ENCODE results near the gene CYB561D1.
A peak's percentile ranks its signal among the peaks of the same experiment; 100 is the strongest.

CYB561D1 gene

DNA sequence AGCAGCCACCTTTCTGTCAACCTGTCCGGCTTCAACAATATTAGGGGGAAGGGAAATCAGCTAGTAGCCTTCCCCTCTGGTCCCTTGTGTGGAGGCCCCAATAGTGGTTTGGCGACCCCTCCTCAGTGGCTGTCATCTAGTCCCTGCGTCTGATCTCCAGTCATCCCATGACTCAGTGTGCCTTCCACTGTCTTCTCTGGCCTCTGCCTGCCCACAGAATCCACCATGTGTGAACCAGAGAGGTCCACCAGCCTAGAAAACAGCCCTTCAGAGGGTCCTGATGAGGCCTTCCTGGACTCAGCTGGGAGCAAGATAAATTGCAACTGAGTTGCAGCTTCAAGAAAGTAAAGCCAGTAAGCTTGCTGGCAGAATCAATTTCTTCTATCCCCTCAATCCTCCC, 14.0 kb upstream of the CYB561D1 start:
- DNase-seq (ENCODE audit: insufficient read length, low spot score) = no peak
- no peak for FAIRE-seq

DNA sequence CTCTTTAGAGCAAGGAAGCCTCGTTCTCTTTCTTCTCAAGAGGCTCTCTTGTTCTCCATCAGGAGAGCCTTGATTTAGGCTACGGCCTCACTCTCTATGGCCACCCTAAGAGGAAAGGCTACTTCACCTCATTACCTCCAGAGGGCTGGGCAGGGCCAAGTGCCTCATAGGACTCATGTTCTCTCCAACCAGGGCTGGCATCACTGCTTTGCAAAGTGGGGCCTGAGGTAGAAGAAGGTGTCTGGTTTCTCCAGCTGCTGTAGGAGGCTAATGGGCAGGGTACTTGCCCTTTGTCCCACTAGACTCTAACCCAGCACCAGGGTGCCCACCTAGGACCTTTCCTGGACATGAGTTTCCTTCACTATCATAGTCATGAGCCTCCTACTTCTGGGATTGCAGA, 12.2 kb upstream of the CYB561D1 start:
- DNase-seq (ENCODE audit: insufficient read length, low spot score) (no peak), FAIRE-seq (no peak)

DNA sequence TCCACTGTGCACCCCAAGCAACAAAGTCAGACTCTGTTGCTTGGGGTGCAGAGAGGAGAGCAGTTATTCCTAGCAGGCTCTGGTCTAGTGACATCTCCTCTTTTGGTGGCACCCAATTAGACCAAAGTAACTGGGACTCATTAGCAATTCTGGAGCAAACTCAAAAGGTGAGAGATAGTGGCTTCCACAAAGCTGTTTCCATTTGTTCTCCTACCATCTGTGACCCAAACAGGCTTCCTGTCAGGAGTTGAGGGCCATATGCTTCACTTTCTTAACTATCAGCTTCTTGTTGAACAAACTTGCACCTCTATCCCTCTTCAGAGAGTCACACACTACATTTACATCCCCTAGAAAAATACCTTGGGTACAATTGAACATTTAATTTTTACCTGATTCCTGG, 11.7 kb upstream of the CYB561D1 start:
- no peak for DNase-seq (ENCODE audit: insufficient read length, low spot score)
- FAIRE-seq = no peak

DNA sequence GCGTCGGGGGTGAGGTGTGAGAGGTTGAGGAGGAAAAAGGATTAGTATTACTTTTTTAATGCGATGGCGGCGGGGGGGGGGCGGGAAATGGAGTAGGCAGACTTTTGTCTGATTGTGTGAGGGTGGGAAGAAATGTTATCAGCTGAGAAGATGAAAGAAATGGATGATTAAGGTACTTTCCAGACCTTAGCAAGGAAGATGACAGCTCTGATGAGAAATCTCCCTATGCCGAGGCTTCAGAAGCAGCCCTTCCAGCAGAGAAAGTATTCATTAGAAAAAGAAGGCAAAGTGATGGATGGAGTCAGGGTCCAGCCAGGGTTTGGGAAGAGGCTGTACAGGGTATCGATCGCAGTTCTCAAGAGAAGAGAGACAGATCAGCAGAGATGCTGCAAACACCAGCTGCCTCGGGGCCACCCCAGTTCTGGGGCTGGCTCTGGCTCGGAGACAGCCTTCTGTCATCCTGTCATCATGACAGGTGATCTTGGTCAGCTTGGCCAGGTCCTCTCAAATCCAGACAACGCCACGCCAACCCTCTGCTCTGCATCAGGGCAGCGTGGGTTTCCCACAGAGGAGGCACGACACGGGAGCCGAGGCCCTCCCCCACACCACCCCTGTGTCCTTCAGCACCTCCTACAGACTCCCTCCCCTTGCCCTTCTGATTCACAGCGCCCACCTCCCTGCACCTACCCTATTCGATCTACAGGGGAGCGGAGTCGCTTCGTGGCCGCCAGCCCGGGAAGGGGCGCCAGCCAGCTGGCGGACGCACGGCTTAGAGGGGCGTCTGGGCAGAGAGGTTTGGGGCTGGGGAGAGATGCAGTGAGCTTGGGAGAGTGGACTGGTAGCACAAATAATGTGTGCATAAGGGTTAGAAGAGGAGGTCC, 10.9 kb upstream of the CYB561D1 start:
- DNase-seq (ENCODE audit: insufficient read length, low spot score) (no peak), FAIRE-seq (no peak)

DNA sequence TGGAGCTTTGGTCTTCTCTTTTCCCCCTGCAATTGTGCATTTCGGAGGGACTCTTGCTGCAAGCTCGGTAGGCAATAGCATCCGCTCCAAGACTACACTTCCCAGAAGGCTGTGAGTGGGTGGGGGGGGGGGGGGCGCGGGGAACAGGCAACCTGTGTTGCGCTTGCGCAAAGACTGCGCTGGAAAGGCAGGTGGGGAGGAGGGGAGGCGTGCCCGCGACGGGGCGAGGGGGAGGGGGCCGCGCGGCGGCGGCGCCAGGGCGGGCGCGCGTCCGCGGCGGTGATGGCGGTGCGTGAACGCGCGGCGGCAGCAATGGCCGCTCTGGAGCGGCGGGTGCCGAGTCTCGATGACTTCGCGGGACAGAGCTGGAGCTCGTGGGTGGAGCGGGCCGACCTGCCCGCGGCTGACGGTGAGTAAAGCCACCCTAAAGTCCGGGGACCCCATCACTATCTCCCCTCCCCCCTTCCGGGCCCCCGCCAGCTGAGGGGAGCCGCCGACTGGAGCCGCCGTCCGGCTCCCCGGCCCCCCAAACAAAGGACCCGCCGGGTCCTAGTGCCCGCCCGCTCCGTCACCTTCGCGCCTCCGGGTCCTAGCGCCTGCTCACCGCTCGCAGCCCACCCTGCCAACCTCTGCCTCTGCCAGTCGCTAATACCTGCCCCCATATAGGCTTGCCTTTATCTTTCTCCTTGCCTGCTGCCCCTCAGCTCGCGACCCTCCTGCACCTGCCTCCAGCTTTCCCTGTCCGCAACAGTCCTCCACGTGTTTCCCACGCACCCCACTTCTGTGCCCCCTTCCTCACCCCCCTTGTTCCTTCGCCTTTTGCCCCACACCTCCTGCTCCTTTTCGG, 10.0 kb upstream of the CYB561D1 start, which contains the start of gene ATXN7L2:
TSS of gene ATXN7L2 (plus strand) at position 234 of the 847 bp plus-strand sequence. CDS start at position 283, 49 bp downstream.
- DNase-seq (ENCODE audit: insufficient read length, low spot score) = peak; percentile 97
- FAIRE-seq = peak; percentile 91

DNA sequence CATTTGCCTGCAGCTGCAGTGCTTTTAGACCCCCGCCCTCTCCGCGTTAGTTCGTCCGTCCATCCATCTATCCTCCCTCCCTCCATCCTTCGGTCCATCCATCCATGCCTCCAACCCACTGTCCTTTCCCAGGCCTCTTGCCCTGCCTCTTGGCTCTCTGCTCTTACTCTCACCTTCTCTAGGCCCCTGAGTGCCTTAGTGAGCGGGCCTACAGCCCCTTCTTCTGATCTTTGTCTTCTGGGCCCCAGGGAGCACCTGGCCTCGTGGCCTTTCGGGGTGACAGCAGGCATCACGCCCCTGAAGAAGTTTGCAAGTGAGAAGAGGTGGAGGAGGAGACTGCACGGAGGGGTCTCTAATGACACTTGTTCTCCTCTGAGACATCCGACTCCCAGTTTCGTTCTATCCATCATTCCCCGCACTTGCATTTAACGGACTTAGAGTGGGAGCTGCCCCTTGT, 9.3 kb upstream of the CYB561D1 start:
- no peak for DNase-seq (ENCODE audit: insufficient read length, low spot score)
- peak; percentile 8 for FAIRE-seq

DNA sequence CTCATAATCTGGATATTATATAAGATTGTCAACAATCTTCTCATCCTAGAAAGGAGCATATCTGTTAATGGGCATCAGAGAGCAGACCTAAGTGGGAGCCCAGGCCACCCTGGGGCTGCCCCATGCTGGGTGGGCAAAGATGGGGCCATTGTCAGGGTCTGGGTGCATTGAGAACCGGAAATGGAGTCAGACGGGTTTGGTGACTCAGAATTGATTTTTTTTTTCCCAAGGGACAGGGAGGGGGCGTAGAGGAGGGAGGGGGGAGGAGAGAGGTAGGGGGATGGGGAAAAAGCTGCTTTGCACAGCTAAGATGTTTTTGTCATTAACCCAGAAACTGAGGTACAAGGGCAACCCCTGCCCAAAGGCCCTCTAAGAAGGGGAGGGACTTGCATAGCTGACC, 8.9 kb upstream of the CYB561D1 start:
- no peak for DNase-seq (ENCODE audit: insufficient read length, low spot score)
- no peak for FAIRE-seq

DNA sequence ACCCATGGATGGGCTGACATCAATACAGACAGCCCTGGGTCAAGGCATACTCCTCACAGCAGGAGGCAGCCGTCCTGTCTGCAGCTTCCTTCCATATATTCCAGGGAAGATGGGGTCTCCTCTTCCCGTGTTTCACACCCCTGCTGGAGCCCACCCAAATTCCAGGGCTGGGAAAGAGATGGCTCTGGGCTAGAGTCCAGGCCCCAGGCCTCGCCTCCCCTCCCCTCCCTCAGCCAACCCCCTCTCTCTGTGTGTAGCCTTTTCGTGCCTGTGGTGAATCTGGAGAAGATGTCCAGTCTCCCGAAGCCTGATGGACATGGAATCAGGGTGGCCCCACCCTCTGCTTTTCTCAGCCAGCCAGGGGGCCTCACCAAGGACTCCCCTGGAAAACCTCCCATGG, 6.6 kb upstream of the CYB561D1 start:
- DNase-seq (ENCODE audit: insufficient read length, low spot score) = no peak
- no peak for FAIRE-seq

DNA sequence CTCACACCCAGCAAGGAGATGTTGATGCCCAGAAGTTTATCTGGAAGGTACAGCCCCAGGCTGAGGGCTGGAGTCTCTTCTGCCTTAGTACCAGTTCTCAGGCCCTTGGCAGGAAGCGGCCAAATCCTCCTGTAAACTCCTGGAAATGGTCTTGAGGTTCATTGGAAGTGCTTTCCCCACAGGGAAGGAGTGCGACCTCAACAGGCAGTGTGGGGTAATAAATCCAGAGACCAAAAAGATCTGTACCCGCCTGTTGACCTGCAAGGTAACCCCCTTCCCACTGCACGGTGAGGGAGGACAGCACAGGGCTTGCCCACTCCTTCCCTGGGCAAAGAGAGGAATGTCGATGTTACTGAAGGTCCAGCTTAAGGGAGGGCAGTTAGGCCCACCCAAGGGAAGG, 5.7 kb upstream of the CYB561D1 start:
- DNase-seq (ENCODE audit: insufficient read length, low spot score) = no peak
- no peak for FAIRE-seq

DNA sequence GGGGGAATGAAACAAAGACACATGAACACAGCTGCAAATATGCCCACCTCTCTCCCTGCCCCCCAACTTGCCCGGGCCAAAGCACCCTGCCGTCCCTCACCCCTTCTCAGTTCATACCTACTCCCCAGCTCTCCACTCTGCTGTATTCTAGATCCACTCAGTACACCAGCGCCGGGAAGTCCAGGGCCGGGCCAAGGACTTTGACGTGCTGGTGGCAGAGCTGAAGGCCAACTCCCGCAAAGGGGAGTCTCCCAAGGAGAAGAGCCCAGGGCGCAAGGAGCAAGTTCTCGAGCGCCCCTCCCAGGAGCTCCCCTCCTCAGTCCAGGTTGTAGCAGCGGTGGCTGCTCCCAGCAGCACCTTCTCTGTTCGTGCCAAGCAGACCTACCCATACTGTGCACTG, 5.2 kb upstream of the CYB561D1 start:
- DNase-seq (ENCODE audit: insufficient read length, low spot score) (no peak), FAIRE-seq (no peak)

DNA sequence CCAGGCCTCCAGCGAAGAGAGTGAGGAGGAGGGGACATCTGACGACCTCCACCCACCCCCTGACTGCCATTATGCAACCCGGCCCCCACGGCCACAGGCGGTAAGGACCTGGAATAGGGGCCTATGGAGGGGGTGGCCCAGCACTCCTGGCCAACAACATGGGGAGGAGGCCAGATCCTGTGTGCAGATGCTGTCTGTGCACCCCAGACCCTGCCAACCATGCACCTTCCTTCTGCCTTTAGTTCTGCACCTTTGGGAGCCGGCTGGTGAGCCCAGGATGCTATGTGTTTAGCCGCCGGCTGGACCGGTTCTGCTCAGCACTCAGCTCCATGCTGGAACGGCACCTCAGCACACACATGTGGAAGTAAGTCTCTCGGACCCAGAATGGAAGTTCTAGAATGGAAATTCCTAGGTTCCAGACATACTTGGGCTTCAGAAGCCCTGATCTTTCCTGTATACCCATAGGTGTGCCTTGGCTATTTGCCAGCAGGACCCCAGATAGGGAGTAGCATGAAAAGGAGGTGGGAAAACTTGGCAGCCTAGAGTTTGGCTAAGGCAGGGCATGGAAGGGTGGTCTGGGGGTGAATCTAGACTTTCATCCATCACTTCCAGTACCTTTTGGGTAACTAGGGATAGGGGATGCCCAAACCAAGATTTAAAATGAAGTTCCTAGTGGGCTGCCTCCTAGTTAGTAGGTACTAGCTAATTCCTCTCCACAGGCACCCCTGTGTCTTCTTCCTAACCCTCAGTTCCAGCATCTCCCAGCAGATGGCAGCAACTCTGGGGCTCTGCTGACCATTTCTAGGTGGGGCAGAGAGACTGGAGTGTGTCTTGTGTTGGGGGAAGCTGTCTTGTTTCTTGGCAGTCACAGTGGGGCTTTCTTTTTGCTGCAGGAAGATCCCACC, 3.6 kb upstream of the CYB561D1 start:
- FAIRE-seq (peak; percentile 77), DNase-seq (ENCODE audit: insufficient read length, low spot score) (peak; percentile 69)

DNA sequence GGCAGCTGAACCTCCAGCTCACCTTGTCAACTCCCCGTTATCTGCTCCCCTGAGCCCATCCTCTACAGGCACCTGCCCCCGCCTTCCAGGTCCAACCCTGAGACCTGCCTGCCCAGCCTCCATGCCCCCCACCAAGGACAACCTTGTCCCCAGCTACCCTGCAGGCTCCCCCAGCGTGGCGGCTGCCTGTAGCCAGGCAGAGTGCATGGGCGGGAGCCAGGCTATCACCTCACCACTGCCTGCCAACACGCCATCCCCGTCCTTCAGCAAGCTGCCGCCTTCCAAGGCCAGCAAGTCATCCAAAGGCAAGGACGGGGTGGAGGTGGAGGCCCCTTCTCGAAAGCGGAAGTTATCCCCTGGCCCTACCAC, 3.0 kb upstream of the CYB561D1 start:
- no peak for DNase-seq (ENCODE audit: insufficient read length, low spot score)
- no peak for FAIRE-seq

DNA sequence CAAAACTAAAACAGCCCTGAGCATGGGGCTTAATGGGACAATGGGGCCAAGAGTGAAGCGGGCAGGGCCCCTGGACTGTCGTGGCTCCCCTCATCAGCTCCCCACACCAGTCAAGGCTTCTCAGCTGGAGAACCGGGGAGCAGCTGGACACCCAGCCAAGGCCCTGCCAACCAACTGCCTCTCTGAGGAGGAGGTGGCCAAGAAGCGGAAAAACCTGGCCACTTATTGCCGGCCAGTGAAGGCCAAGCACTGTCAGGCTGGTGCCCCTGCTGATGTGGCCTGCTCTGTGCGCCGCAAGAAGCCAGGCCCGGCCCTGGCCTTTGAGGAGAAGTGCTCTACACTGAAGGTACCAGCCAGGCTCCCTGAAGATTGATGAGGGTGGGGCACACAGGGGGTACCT, 2.5 kb upstream of the CYB561D1 start:
- DNase-seq (ENCODE audit: insufficient read length, low spot score) (no peak), FAIRE-seq (no peak)

DNA sequence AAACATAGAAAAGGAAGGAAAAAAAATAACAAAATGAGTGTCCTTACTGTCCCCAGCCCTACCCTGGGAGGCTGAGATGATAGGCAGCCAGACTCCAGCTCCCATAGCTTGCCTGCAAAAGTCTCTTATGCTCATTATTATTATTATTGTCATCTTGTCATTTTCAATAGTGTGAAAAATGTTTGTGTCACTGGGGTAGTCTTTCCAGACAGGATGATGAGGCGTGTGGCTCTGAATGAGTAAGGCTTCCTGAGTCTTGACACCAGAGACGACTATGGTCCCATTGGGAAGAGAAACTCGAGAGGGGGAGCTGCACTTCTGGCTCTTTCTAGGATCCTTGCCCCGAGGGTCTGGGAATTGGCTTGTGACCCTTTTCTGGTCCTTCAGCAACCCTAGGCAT, 1.1 kb upstream of the CYB561D1 start:
- no peak for DNase-seq (ENCODE audit: insufficient read length, low spot score)
- FAIRE-seq = no peak

DNA sequence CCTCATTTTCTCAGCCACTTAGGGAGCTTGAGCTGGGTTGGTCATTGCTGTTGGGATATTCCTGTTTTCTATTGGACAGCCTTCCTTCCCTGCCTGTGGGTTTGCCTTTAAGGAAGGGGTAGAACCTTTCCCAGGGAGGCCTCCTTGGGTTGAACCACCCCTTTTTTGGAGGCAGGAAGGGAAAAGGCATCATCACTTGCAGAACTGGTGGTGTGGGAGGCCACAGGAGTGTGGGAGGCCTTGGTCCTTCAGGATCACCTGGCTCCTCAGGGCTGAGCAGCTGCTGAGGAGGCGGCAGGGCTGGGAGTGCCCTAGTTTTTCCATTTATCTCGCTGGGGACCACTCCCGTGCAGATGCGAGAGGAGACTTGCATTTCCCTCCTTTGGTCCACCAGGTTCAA, 667 bp upstream of the CYB561D1 start:
- FAIRE-seq = no peak
- DNase-seq (ENCODE audit: insufficient read length, low spot score) = no peak

DNA sequence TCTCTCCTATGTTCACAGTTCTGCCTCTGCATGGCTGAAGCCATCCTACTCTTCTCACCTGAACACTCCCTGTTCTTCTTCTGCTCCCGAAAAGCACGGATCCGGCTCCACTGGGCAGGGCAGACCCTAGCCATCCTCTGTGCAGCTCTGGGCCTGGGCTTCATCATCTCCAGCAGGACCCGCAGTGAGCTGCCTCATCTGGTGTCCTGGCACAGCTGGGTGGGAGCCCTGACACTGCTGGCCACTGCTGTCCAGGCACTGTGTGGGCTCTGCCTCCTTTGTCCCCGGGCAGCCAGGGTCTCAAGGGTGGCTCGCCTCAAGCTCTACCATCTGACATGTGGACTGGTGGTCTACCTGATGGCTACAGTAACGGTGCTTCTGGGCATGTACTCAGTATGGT, 1.8 kb downstream of the CYB561D1 start:
- FAIRE-seq = no peak
- DNase-seq (ENCODE audit: insufficient read length, low spot score) = no peak

DNA sequence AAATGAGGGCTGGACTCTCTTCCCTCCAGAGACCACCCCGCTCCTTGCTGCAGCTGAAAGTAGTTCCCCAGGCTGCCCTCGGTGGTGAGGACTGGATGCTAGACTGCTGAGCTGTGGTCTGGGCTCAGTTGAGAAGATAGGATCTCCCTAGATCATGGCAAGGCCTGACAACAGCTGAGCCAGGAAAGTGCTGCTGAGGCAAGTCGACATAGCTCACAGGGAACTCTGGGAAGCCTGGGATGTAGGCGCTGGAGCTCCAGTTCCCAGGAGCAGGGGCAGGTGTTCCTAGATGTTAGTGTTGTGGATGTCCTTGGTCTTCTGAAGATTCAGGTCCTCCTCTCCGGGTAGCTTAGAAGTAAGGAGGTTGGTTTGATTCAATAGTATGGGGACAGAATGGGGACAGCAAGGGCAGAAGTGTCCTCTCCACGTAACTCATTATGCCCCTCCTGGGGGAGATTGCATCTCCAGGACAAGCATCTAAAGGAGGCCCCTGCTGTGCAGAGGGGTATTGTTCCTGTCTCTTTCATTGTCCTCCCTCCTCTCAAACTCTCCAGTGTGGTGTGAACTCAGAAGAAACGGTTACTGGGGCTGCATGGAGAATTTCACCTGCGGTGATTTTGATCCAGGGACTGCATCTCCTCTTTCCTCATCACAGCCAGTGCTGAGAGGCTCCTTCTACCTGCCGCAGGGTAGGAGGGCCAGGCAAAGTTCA, 3.7 kb downstream of the CYB561D1 start:
- DNase-seq (ENCODE audit: insufficient read length, low spot score) (no peak), FAIRE-seq (no peak)

DNA sequence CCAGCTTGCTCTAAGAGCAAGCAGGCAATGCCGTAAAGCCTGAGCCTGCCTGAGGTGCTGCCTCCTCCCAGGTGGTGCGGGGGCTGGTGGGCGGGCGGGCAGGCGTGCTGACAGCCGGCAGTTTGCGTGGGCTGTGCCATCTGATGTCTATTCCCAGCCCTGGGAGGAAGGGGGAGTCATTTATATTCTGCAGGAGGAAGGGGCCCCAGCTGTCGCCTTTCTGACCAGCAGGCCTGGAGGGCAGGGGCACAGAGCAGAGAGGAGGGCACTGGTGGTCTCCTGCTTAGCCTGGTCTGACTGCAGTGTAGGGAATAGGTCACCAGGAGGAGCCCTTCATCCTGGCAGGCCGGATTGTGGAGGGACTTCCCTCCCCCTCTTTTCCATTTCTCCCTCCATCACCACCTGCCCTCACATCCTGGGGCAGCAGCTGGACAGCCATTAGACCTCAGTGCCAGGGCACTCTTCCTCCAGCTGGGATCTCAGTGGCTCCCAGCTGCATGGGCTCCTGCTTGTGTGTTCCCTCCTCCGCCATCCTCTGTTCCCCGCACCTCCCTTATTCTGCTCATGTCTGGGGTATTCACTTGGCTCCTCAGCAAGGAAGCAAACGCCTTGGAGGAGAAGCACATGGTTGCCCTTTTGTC, 4.4 kb downstream of the CYB561D1 start:
- DNase-seq (ENCODE audit: insufficient read length, low spot score) (no peak), FAIRE-seq (no peak)

DNA sequence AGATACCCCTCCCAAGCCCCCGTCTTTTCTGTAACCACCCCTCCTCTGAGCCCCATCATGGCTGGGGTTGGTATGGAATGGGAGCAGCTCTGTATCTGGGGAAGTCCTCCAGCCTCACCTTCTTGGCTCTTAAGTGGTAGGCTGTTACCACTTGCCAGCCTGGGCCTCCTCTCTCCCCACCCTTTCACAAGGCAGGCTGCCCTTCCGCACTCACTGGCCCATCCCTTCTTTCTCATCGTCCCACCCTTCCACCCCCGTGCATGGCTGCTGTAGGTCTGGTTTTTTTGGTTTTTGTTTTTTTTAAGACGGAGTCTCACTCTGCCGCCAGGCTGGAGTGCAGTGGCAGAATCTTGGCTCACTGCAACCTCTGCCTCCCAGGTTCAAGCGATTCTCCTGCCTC, 5.2 kb downstream of the CYB561D1 start:
- DNase-seq (ENCODE audit: insufficient read length, low spot score) = no peak
- FAIRE-seq = no peak

Data from GM19239 (cell line).